Measurements from ENCODE around the gene C11orf58. TPM values are rescaled to one million over a fixed set of nuclear protein-coding genes. Genes with fewer than 3 reads are reported as not detected.

C11orf58 gene
- total and polyA plus RNA-seq, 2 experiments from 2014 or later: 164 to 280 TPM

DNA sequence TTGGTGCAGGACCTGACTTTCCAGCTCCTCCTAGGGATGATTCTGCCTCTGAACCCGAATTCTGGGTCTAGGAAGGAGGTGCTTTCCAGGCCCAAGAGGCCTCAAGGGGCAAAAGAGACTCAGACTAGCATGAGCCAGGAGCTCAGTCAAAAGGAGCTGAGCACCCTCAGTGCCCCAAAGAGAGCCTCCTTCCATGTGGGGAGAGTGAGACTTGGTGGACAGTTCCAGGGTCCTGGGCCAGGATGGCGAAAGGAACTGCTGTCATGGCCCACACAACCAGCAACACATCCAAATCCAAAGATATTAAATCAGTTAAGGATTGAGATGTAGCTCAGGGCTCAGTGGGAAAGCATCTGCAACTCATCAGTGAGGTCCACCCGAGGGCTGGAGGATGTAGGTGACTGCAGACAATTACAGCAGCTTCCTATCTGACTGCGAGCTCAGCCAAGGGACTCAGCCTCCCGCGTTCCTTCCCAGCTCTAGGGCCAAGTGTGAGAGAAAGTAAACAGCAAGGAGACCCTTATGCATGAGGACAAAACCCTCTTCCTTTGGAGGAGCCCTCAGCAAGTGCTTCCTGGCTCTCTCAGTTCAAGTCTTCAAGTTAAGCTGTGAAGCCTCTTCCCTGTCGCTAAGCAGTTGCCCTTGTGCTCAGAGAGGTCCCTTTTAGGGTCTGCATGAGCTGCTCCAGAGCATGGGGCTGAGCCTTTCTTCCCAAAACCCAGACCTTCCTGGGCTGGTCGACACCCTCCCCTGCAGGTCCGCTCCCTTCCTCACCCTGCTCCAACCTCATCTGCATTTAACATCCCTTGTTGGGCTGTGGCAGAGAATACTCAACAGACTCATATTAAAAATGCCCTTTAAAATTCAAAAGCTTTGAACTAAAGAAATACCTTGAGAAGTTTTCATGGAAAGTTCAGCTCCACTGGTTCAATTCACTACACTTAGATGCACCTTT, 35.8 kb downstream of the C11orf58 start:
- no peaks in the 10 kb centered on the region for H3K36me3 ChIP-seq (ENCODE audit: insufficient read depth)
- Mint-ChIP-seq H3K27me3 (ENCODE audit: insufficient read depth, low read depth, poor library complexity) (peaks cover 8% of the 10 kb centered on the region), H3K4me3 (no peak overlapping the region), H3K4me1 (peaks cover 22% of the 10 kb centered on the region; the same call in 2 of the 3 replicates), H3K36me3 (ENCODE audit: low read depth) (no peaks in the 10 kb centered on the region; the same call in 2 of the 3 replicates), H3K9me3 (no peaks in the 10 kb centered on the region), H3K27ac (no peak overlapping the region)
- ATAC-seq (no peak; the same call in 2 of the 3 replicates), DNase-seq (ENCODE audit: low spot score) (no peak)
- H3K27me3 ChIP-seq (ENCODE audit: insufficient read depth): no peaks in the 10 kb centered on the region
- no peaks in the 10 kb centered on the region for H3K9me2 ChIP-seq (ENCODE audit: insufficient read depth)
- no peak overlapping the region for H3K4me3 ChIP-seq
- H3K4me1 ChIP-seq (ENCODE audit: insufficient read depth): no peaks in the 10 kb centered on the region; the same call in 1 of the 2 replicates
- H3K79me2 ChIP-seq (replicated peaks; ENCODE audit: insufficient read depth): no peaks in the 10 kb centered on the region
- TF ChIP-seq, protein P1, sequence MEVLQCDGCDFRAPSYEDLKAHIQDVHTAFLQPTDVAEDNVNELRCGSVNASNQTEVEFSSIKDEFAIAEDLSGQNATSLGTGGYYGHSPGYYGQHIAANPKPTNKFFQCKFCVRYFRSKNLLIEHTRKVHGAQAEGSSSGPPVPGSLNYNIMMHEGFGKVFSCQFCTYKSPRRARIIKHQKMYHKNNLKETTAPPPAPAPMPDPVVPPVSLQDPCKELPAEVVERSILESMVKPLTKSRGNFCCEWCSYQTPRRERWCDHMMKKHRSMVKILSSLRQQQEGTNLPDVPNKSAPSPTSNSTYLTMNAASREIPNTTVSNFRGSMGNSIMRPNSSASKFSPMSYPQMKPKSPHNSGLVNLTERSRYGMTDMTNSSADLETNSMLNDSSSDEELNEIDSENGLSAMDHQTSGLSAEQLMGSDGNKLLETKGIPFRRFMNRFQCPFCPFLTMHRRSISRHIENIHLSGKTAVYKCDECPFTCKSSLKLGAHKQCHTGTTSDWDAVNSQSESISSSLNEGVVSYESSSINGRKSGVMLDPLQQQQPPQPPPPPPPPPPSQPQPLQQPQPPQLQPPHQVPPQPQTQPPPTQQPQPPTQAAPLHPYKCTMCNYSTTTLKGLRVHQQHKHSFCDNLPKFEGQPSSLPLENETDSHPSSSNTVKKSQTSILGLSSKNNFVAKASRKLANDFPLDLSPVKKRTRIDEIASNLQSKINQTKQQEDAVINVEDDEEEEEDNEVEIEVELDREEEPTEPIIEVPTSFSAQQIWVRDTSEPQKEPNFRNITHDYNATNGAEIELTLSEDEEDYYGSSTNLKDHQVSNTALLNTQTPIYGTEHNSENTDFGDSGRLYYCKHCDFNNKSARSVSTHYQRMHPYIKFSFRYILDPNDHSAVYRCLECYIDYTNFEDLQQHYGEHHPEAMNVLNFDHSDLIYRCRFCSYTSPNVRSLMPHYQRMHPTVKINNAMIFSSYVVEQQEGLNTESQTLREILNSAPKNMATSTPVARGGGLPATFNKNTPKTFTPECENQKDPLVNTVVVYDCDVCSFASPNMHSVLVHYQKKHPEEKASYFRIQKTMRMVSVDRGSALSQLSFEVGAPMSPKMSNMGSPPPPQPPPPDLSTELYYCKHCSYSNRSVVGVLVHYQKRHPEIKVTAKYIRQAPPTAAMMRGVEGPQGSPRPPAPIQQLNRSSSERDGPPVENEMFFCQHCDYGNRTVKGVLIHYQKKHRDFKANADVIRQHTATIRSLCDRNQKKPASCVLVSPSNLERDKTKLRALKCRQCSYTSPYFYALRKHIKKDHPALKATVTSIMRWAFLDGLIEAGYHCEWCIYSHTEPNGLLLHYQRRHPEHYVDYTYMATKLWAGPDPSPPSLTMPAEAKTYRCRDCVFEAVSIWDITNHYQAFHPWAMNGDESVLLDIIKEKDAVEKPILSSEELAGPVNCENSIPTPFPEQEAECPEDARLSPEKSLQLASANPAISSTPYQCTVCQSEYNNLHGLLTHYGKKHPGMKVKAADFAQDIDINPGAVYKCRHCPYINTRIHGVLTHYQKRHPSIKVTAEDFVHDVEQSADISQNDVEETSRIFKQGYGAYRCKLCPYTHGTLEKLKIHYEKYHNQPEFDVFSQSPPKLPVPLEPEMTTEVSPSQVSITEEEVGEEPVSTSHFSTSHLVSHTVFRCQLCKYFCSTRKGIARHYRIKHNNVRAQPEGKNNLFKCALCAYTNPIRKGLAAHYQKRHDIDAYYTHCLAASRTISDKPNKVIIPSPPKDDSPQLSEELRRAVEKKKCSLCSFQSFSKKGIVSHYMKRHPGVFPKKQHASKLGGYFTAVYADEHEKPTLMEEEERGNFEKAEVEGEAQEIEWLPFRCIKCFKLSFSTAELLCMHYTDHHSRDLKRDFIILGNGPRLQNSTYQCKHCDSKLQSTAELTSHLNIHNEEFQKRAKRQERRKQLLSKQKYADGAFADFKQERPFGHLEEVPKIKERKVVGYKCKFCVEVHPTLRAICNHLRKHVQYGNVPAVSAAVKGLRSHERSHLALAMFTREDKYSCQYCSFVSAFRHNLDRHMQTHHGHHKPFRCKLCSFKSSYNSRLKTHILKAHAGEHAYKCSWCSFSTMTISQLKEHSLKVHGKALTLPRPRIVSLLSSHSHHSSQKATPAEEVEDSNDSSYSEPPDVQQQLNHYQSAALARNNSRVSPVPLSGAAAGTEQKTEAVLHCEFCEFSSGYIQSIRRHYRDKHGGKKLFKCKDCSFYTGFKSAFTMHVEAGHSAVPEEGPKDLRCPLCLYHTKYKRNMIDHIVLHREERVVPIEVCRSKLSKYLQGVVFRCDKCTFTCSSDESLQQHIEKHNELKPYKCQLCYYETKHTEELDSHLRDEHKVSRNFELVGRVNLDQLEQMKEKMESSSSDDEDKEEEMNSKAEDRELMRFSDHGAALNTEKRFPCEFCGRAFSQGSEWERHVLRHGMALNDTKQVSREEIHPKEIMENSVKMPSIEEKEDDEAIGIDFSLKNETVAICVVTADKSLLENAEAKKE (CRISPR knock-in tag; IDR thresholded peaks at IDR 0.05): no peak
- TF ChIP-seq JUNB (IDR thresholded peaks at IDR 0.05; ENCODE audit: unreplicated experiment): no peak
- no peak for TF ChIP-seq CREB1 (CRISPR knock-in tag; IDR thresholded peaks at IDR 0.05; ENCODE audit: low read depth)
- TF ChIP-seq, protein P2, sequence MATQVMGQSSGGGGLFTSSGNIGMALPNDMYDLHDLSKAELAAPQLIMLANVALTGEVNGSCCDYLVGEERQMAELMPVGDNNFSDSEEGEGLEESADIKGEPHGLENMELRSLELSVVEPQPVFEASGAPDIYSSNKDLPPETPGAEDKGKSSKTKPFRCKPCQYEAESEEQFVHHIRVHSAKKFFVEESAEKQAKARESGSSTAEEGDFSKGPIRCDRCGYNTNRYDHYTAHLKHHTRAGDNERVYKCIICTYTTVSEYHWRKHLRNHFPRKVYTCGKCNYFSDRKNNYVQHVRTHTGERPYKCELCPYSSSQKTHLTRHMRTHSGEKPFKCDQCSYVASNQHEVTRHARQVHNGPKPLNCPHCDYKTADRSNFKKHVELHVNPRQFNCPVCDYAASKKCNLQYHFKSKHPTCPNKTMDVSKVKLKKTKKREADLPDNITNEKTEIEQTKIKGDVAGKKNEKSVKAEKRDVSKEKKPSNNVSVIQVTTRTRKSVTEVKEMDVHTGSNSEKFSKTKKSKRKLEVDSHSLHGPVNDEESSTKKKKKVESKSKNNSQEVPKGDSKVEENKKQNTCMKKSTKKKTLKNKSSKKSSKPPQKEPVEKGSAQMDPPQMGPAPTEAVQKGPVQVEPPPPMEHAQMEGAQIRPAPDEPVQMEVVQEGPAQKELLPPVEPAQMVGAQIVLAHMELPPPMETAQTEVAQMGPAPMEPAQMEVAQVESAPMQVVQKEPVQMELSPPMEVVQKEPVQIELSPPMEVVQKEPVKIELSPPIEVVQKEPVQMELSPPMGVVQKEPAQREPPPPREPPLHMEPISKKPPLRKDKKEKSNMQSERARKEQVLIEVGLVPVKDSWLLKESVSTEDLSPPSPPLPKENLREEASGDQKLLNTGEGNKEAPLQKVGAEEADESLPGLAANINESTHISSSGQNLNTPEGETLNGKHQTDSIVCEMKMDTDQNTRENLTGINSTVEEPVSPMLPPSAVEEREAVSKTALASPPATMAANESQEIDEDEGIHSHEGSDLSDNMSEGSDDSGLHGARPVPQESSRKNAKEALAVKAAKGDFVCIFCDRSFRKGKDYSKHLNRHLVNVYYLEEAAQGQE (IDR thresholded peaks at IDR 0.05; ENCODE audit: unreplicated experiment): no peak
- TF ChIP-seq, protein P3, sequence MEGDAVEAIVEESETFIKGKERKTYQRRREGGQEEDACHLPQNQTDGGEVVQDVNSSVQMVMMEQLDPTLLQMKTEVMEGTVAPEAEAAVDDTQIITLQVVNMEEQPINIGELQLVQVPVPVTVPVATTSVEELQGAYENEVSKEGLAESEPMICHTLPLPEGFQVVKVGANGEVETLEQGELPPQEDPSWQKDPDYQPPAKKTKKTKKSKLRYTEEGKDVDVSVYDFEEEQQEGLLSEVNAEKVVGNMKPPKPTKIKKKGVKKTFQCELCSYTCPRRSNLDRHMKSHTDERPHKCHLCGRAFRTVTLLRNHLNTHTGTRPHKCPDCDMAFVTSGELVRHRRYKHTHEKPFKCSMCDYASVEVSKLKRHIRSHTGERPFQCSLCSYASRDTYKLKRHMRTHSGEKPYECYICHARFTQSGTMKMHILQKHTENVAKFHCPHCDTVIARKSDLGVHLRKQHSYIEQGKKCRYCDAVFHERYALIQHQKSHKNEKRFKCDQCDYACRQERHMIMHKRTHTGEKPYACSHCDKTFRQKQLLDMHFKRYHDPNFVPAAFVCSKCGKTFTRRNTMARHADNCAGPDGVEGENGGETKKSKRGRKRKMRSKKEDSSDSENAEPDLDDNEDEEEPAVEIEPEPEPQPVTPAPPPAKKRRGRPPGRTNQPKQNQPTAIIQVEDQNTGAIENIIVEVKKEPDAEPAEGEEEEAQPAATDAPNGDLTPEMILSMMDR (conservative IDR thresholded peaks at IDR 0.05; ENCODE audit: low read depth in 2 of 2): no peak
- no peak for TF ChIP-seq POLR2AphosphoS5 (IDR thresholded peaks at IDR 0.05; ENCODE audit: low read depth)
- TF ChIP-seq ETS1 (IDR thresholded peaks at IDR 0.05): no peak
- no peak for TF ChIP-seq ZNF114 (CRISPR knock-in tag; IDR thresholded peaks at IDR 0.05)
- TF ChIP-seq STAT1 (IDR thresholded peaks at IDR 0.05; ENCODE audit: unreplicated experiment): no peak
- no peak for TF ChIP-seq NANOG (IDR thresholded peaks at IDR 0.05; ENCODE audit: borderline replicate concordance)
- no peak for TF ChIP-seq EZH2 (IDR thresholded peaks at IDR 0.05; ENCODE audit: low read depth, unreplicated experiment)
- H3K4me2 ChIP-seq: no peak overlapping the region
- no peak overlapping the region for H3K27ac ChIP-seq (ENCODE audit: low read depth)
- no peaks in the 10 kb centered on the region for H3F3A ChIP-seq (replicated peaks; ENCODE audit: low read depth)
- H4K20me1 ChIP-seq (replicated peaks; ENCODE audit: insufficient read depth): no peaks in the 10 kb centered on the region
- H2AFZ ChIP-seq: no peak overlapping the region

Data from GM23338 (cell line).